ENCODE results near the gene SYT15B.
"Not testable (repeated sequence)": the region's sequence is repeated elsewhere in the genome, so short reads cannot be mapped to it uniquely, and the experiment has no call there.

DNA sequence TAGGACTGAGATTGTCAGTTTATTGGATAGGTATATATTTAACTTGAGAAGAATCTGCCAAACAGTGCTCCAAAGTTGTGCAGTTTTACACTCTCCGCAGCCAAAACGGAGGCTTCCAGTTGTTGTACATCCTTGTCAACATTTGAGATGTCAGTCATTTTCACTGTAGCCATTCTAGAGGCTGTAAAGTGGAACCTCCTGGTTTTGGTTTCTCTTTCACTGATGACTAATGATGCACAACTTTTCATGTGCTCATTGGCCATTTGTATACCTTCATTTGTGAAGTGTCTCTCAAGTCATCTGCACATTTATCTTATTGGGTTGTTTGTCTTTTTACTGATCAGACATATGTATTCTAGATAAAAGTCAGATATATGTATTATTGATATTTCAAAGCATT is 22.5 kb downstream of the SYT15B start:
- TF ChIP-seq, protein P1, sequence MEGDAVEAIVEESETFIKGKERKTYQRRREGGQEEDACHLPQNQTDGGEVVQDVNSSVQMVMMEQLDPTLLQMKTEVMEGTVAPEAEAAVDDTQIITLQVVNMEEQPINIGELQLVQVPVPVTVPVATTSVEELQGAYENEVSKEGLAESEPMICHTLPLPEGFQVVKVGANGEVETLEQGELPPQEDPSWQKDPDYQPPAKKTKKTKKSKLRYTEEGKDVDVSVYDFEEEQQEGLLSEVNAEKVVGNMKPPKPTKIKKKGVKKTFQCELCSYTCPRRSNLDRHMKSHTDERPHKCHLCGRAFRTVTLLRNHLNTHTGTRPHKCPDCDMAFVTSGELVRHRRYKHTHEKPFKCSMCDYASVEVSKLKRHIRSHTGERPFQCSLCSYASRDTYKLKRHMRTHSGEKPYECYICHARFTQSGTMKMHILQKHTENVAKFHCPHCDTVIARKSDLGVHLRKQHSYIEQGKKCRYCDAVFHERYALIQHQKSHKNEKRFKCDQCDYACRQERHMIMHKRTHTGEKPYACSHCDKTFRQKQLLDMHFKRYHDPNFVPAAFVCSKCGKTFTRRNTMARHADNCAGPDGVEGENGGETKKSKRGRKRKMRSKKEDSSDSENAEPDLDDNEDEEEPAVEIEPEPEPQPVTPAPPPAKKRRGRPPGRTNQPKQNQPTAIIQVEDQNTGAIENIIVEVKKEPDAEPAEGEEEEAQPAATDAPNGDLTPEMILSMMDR (IDR thresholded peaks at IDR 0.05), result not testable (repeated sequence)
- not testable (repeated sequence) for TF ChIP-seq EZH2 (IDR thresholded peaks at IDR 0.05; ENCODE audit: borderline replicate concordance, insufficient read depth, low read depth, low read length, poor library complexity, severe bottlenecking)
